Endothelial cell (in vitro differentiated cells): ENCODE results near the gene NEURL2. TPM values are rescaled to one million over a fixed set of nuclear protein-coding genes. Genes with fewer than 3 reads are reported as not detected.
A peak's percentile ranks its signal among the peaks of the same experiment; 100 is the strongest.

ENCODE experiments used
- DNase-seq: peaks from one replicate; pipeline ENCODE4 v3.0.0; 2021; ENCODE audit warnings: low spot score
- H3K27ac Mint-ChIP-seq: one replicate; pipeline ENCODE4 v1.8.0; 2021; ENCODE audit warnings: mixed read lengths, inconsistent platforms; ENCODE audit not compliant: unreplicated experiment
- H3K27me3 Mint-ChIP-seq: one replicate; pipeline ENCODE4 v1.8.0; 2021; ENCODE audit warnings: mild to moderate bottlenecking, moderate library complexity, mixed read lengths, inconsistent platforms; ENCODE audit not compliant: unreplicated experiment
- H3K36me3 Mint-ChIP-seq: one replicate; pipeline ENCODE4 v1.8.0; 2021; ENCODE audit warnings: mild to moderate bottlenecking, low read depth, mixed read lengths, inconsistent platforms; ENCODE audit not compliant: unreplicated experiment
- H3K4me1 Mint-ChIP-seq: one replicate; pipeline ENCODE4 v1.8.0; 2021; ENCODE audit warnings: mild to moderate bottlenecking, mixed read lengths, inconsistent platforms; ENCODE audit not compliant: unreplicated experiment
- H3K4me3 Mint-ChIP-seq: one replicate; pipeline ENCODE4 v1.8.0; 2021; ENCODE audit warnings: mild to moderate bottlenecking, mixed read lengths, inconsistent platforms; ENCODE audit not compliant: unreplicated experiment
- H3K9me3 Mint-ChIP-seq: one replicate; pipeline ENCODE4 v1.8.0; 2021; ENCODE audit warnings: mixed read lengths, inconsistent platforms; ENCODE audit not compliant: unreplicated experiment
- long read RNA-seq: library from polyadenylated mRNA; unstranded; transcript quantifications from one replicate; pipeline ENCODE4 v2.0.0, GENCODE V29; 2020; ENCODE audit not compliant: unreplicated experiment
- total RNA-seq: library from RNA; stranded (reverse); fragmentation: NEBNext Ultra II Directional; extraction: Animal tissue kit (Norgen Biotek cat#: 25700); gene quantifications from one replicate; pipeline ENCODE4 v1.2.1, GENCODE V29; 2021; ENCODE audit not compliant: unreplicated experiment
- TF ChIP-seq, protein P1 (sequence below): fragments of 200-600 bp; sonication (generic); IDR thresholded peaks from one replicate; pipeline ENCODE4 v1.5.0; 2021; ENCODE audit warnings: antibody characterized with exemption; ENCODE audit not compliant: unreplicated experiment

Gene NEURL2, protein sequence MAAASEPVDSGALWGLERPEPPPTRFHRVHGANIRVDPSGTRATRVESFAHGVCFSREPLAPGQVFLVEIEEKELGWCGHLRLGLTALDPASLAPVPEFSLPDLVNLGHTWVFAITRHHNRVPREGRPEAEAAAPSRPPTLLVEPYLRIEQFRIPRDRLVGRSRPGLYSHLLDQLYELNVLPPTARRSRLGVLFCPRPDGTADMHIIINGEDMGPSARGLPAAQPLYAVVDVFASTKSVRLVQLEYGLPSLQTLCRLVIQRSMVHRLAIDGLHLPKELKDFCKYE
- 3.6 TPM for total RNA-seq
- long read RNA-seq, partial matches to known transcripts, result 0 of 1 reads
- long read RNA-seq, other reads (novel, unspliced or antisense), result 0 of 1 reads

DNA sequence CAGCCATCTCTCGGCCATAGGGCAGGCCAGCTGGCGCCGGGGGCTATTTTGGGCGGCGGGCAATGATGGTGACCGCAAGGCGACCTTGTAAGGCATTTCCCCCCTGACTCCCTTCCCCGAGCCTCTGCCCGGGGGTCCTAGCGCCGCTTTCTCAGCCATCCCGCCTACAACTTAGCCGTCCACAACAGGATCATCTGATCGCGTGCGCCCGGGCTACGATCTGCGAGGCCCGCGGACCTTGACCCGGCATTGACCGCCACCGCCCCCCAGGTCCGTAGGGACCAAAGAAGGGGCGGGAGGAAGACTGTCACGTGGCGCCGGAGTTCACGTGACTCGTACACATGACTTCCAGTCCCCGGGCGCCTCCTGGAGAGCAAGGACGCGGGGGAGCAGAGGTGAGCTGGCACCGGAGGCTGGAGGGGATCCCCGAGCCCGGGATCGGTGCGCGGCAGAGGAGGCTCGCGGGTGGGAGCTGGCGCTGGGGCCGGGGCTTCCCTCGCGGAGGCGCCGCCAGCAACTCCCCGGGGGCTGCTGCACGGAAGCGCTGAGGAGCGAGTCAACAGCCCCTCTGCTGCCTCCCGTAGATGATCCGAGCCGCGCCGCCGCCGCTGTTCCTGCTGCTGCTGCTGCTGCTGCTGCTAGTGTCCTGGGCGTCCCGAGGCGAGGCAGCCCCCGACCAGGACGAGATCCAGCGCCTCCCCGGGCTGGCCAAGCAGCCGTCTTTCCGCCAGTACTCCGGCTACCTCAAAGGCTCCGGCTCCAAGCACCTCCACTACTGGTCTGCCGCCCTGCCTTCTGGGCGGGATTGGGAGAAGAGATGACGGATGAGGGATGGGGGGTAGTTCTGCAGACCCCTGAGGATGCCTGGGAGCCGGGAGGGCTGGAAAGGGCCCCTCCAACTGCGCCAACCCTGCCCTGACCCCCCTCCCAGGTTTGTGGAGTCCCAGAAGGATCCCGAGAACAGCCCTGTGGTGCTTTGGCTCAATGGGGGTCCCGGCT is at the start of gene NEURL2, which contains the start of gene CTSA:
Gene NEURL2, minus strand, starts transcription at position 224 of the 999 bp plus-strand sequence. Its CDS starts 217 bp downstream, at position 7.
Gene CTSA, plus strand, starts transcription at position 351 of the 999 bp plus-strand sequence. Its CDS starts 234 bp downstream, at position 585.
- peaks cover 15% of the 10 kb centered on the region for H3K27me3 Mint-ChIP-seq
- no peaks in the 10 kb centered on the region for H3K9me3 Mint-ChIP-seq
- H3K27ac Mint-ChIP-seq, result no peak within 1 kb of the TSS
- peaks cover 8% of the 10 kb centered on the region for H3K4me1 Mint-ChIP-seq
- peak within 1 kb of the TSS; percentile 90 for H3K4me3 Mint-ChIP-seq
- peak; percentile 79 for DNase-seq
- TF ChIP-seq, protein P1, sequence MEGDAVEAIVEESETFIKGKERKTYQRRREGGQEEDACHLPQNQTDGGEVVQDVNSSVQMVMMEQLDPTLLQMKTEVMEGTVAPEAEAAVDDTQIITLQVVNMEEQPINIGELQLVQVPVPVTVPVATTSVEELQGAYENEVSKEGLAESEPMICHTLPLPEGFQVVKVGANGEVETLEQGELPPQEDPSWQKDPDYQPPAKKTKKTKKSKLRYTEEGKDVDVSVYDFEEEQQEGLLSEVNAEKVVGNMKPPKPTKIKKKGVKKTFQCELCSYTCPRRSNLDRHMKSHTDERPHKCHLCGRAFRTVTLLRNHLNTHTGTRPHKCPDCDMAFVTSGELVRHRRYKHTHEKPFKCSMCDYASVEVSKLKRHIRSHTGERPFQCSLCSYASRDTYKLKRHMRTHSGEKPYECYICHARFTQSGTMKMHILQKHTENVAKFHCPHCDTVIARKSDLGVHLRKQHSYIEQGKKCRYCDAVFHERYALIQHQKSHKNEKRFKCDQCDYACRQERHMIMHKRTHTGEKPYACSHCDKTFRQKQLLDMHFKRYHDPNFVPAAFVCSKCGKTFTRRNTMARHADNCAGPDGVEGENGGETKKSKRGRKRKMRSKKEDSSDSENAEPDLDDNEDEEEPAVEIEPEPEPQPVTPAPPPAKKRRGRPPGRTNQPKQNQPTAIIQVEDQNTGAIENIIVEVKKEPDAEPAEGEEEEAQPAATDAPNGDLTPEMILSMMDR, result no peak
- peaks cover 8% of the 10 kb centered on the region for H3K36me3 Mint-ChIP-seq

DNA sequence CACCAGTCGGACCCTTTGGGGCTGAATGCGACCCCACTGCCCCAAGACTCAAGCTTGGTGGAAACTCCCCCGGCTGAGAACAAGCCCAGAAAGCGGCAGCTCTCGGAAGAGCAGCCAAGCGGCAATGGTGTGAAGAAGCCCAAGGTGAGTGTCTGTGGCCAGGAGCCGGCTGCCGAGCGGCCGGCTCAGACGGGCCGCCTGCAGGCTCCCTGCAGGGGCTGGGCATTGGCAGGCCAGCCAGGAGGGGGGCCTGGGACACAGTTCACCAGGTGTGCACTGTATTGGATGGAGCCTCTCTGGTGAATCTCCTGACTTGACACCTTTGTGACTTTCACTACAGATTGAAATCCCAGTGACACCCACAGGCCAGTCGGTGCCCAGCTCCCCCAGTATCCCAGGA is 49.5 kb upstream of the NEURL2 start:
- H3K4me1 Mint-ChIP-seq, result peaks cover 16% of the 10 kb centered on the region
- no peaks in the 10 kb centered on the region for H3K9me3 Mint-ChIP-seq
- no peak overlapping the region for H3K27ac Mint-ChIP-seq
- TF ChIP-seq, protein P1, result no peak
- no peak overlapping the region for H3K4me3 Mint-ChIP-seq
- H3K27me3 Mint-ChIP-seq, result no peaks in the 10 kb centered on the region
- peaks cover 36% of the 10 kb centered on the region for H3K36me3 Mint-ChIP-seq
- DNase-seq, result no peak

DNA sequence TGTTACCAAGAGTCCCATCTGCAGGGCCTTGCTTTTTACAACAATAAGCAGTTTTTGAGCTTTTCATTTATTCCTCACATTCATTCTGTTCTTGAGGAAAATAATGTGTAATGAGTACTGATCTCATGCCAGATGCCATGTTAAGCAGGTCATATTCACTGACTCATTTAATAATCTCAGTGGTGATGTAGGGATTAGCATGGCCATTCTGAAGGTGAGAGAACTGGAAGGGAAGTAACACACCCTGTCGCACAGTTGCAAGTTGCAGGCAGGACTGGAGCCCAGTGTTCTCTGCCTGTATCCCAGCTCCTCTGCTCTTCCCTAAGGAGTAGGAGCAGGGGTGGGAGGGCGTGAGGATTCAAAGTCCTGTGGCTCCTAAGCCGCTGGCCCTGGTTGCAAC is 49.0 kb upstream of the NEURL2 start:
- Mint-ChIP-seq H3K4me3 (no peak overlapping the region), H3K27me3 (peaks cover 4% of the 10 kb centered on the region), H3K4me1 (peaks cover 16% of the 10 kb centered on the region), H3K36me3 (peaks cover 33% of the 10 kb centered on the region), H3K9me3 (no peaks in the 10 kb centered on the region), H3K27ac (no peak overlapping the region)
- TF ChIP-seq, protein P1, result no peak
- DNase-seq, result no peak

DNA sequence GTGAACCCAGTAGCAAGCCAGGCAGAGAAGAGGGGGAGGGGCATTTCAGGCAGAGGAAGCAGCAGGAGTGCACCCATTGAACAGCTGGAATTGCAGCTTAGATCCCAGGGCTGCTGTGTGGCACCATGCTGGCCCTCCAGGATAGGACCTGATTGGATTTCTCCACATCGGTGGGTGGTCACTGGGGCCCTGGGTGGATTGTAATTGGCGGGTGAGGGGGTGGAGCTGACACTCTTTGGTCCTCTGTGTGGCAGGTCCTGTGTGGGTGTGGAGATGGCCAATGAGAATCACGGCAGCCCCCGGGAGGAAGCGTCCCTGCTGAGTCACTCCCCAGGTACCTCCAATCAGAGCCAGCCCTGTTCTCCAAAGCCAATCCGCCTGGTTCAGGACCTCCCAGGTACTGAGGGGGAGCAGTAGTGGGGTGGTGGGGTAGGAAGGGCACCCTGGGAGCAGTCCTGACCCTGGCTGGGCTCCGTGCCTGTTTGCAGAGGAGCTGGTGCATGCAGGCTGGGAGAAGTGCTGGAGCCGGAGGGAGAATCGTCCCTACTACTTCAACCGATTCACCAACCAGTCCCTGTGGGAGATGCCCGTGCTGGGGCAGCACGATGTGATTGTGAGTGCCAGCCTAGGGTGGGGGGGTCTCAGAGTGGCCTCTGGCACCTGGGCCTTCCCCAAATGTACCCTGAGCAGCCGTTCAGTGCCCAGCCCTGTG is 47.9 kb upstream of the NEURL2 start:
- H3K27ac Mint-ChIP-seq, result peak overlapping the region; percentile 80
- peaks cover 5% of the 10 kb centered on the region for H3K27me3 Mint-ChIP-seq
- H3K4me1 Mint-ChIP-seq, result peaks cover 16% of the 10 kb centered on the region
- TF ChIP-seq, protein P1, result no peak
- H3K9me3 Mint-ChIP-seq, result no peaks in the 10 kb centered on the region
- peaks cover 21% of the 10 kb centered on the region for H3K36me3 Mint-ChIP-seq
- DNase-seq, result no peak
- peak overlapping the region; percentile 52 for H3K4me3 Mint-ChIP-seq
